GM12873 (cell line): Measurements from ENCODE around the gene SLC5A3.

Experiments used
- CTCF ChIP-seq: IDR thresholded peaks from 2 replicates; pipeline ENCODE4 v1.5.1; 2012; ENCODE audit warnings: low read depth, mild to moderate bottlenecking, moderate library complexity, low read length, control low read depth; ENCODE audit not compliant: insufficient read depth; ENCODE audit errors: missing control alignments

Gene SLC5A3

GRCh38 chr21:34076835-34077234 is 3.5 kb downstream of the SLC5A3 start:
- no peak for TF ChIP-seq CTCF

- no peak for TF ChIP-seq CTCF
Observed at GRCh38 chr21:34077888-34078287, 4.5 kb downstream of the SLC5A3 start.

- no peak for TF ChIP-seq CTCF
Observed at GRCh38 chr21:34078915-34079314, 5.5 kb downstream of the SLC5A3 start.

GRCh38 chr21:34080710-34081109 is 7.3 kb downstream of the SLC5A3 start:
- no peak for TF ChIP-seq CTCF

- no peak for TF ChIP-seq CTCF
Observed at GRCh38 chr21:34082769-34083168, 9.4 kb downstream of the SLC5A3 start.

GRCh38 chr21:34083357-34083756 is 10.0 kb downstream of the SLC5A3 start:
- no peak for TF ChIP-seq CTCF

GRCh38 chr21:34085129-34085528 is 11.8 kb downstream of the SLC5A3 start:
- TF ChIP-seq CTCF, result no peak
